Measurements from ENCODE around the gene ZNF605.

ZNF605 gene

DNA sequence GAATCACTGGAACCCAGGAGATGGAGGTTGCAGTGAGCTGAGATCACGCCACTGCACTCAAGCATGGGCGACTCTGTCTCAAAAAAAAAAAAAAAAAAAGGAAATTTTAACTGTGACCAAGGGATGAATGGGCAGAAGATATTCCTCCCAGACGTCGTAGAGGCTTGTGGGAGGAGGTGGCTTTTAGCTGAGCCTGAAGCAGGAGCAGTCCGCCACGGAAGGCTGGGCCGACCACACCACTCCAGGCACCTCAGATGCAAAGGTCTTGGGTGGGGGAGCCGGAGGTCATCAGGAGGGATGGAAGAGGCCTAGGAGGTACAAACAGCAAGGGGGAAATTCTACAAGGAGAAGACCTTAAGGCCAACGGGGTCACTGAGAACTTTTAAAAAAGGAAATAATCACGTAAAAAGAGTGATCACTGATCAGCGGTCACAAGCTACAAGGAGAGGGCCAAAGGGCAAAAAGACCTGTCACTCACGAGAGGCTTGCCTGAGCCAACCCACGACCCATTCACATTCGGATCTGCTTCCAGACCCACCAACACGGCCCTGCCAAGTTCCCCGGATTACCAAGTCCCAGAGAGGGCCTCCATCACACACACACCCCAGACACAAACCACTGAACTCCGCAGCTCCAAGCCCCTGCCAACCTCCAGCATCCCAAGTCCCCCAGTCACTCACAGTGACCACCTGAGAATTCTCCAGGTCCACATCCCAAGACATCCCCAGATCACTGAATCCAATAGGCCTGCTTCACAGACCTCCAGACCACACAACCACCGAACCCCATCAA, 3.5 kb downstream of the ZNF605 start:
- no peak for TF ChIP-seq SIN3A (IDR thresholded peaks at IDR 0.05; ENCODE audit: borderline replicate concordance, insufficient read depth, low read length)
- no peak for TF ChIP-seq POLR2AphosphoS5 (IDR thresholded peaks at IDR 0.05; ENCODE audit: low read depth, low read length)
- TF ChIP-seq FOXP2 (optimal IDR thresholded peaks at IDR 0.05; ENCODE audit: borderline replicate concordance, extremely low read depth, extremely low read length, insufficient read depth) = no peak
- TF ChIP-seq TAF1 (IDR thresholded peaks at IDR 0.05; ENCODE audit: borderline replicate concordance, insufficient read depth, low read length) = no peak
- no peak for TF ChIP-seq REST (IDR thresholded peaks at IDR 0.05; ENCODE audit: insufficient read depth in 1 of 2, low read depth in 2 of 2, low read length in 2 of 2)

- TF ChIP-seq REST (IDR thresholded peaks at IDR 0.05; ENCODE audit: insufficient read depth in 1 of 2, low read depth in 2 of 2, low read length in 2 of 2) (no peak), POLR2AphosphoS5 (IDR thresholded peaks at IDR 0.05; ENCODE audit: low read depth, low read length) (no peak), FOXP2 (optimal IDR thresholded peaks at IDR 0.05; ENCODE audit: borderline replicate concordance, extremely low read depth, extremely low read length, insufficient read depth) (no peak)
Measured at GRCh38 chr12:132951649-132952048, 4.5 kb downstream of the ZNF605 start.

- TF ChIP-seq TAF1 (IDR thresholded peaks at IDR 0.05; ENCODE audit: borderline replicate concordance, insufficient read depth, low read length) (no peak), SIN3A (IDR thresholded peaks at IDR 0.05; ENCODE audit: borderline replicate concordance, insufficient read depth, low read length) (no peak), REST (IDR thresholded peaks at IDR 0.05; ENCODE audit: insufficient read depth in 1 of 2, low read depth in 2 of 2, low read length in 2 of 2) (no peak), POLR2AphosphoS5 (IDR thresholded peaks at IDR 0.05; ENCODE audit: low read depth, low read length) (no peak), FOXP2 (optimal IDR thresholded peaks at IDR 0.05; ENCODE audit: borderline replicate concordance, extremely low read depth, extremely low read length, insufficient read depth) (no peak)
Measured at GRCh38 chr12:132950844-132951535, 5.1 kb downstream of the ZNF605 start.

- no peak for TF ChIP-seq POLR2AphosphoS5 (IDR thresholded peaks at IDR 0.05; ENCODE audit: low read depth, low read length)
Measured at GRCh38 chr12:132949936-132950837, 5.9 kb downstream of the ZNF605 start.

- no peak for TF ChIP-seq TAF1 (IDR thresholded peaks at IDR 0.05; ENCODE audit: borderline replicate concordance, insufficient read depth, low read length)
- no peak for TF ChIP-seq SIN3A (IDR thresholded peaks at IDR 0.05; ENCODE audit: borderline replicate concordance, insufficient read depth, low read length)
- TF ChIP-seq POLR2AphosphoS5 (IDR thresholded peaks at IDR 0.05; ENCODE audit: low read depth, low read length) = no peak
- no peak for TF ChIP-seq FOXP2 (optimal IDR thresholded peaks at IDR 0.05; ENCODE audit: borderline replicate concordance, extremely low read depth, extremely low read length, insufficient read depth)
- TF ChIP-seq REST (IDR thresholded peaks at IDR 0.05; ENCODE audit: insufficient read depth in 1 of 2, low read depth in 2 of 2, low read length in 2 of 2) = no peak
Measured at GRCh38 chr12:132948146-132949066, 7.7 kb downstream of the ZNF605 start.

Measured in PFSK-1 (cell line).